HG03135 (cell line): ENCODE results near the gene TAB2.

Experiments used
- ATAC-seq: cut with Tn5 transposase; IDR thresholded peaks from one replicate; pipeline ENCODE4 v1.9.1; 2021; ENCODE audit warnings: mild to moderate bottlenecking, moderate library complexity; ENCODE audit not compliant: unreplicated experiment

Gene TAB2

GRCh38 chr6:149317644-149318571, at the start of gene TAB2:
TAB2 (plus strand) TSS chr6:149317712; CDS start chr6:149369998, 52,286 bp downstream.
- ATAC-seq = peak; percentile 36

- ATAC-seq = no peak
These were observed 49.4 kb upstream of the TAB2 start for GRCh38 chr6:149268146-149268545.

GRCh38 chr6:149268768-149269167, 48.7 kb upstream of the TAB2 start:
- no peak for ATAC-seq

GRCh38 chr6:149270616-149271015, 46.9 kb upstream of the TAB2 start:
- no peak for ATAC-seq

GRCh38 chr6:149271348-149272340, 45.9 kb upstream of the TAB2 start:
- ATAC-seq = peak; percentile 64

- ATAC-seq = no peak
These were observed 44.2 kb upstream of the TAB2 start for GRCh38 chr6:149273318-149273717.

GRCh38 chr6:149275621-149276020, 41.9 kb upstream of the TAB2 start:
- ATAC-seq = no peak

- no peak for ATAC-seq
These were observed 39.9 kb upstream of the TAB2 start for GRCh38 chr6:149277621-149278020.

GRCh38 chr6:149278997-149279396, 38.5 kb upstream of the TAB2 start:
- ATAC-seq = no peak

- ATAC-seq = no peak
These were observed 32.6 kb upstream of the TAB2 start for GRCh38 chr6:149284904-149285303.

GRCh38 chr6:149285626-149286025, 31.9 kb upstream of the TAB2 start:
- no peak for ATAC-seq

GRCh38 chr6:149286905-149287304, 30.6 kb upstream of the TAB2 start:
- ATAC-seq = no peak

GRCh38 chr6:149289192-149289781, 28.2 kb upstream of the TAB2 start:
- no peak for ATAC-seq

- ATAC-seq = no peak
These were observed 27.5 kb upstream of the TAB2 start for GRCh38 chr6:149289966-149290365.

- no peak for ATAC-seq
These were observed 24.3 kb upstream of the TAB2 start for GRCh38 chr6:149293244-149293643.

GRCh38 chr6:149300563-149300962, 16.9 kb upstream of the TAB2 start:
- no peak for ATAC-seq

GRCh38 chr6:149302723-149303122, 14.8 kb upstream of the TAB2 start:
- ATAC-seq = no peak

GRCh38 chr6:149303468-149303867, 14.0 kb upstream of the TAB2 start:
- no peak for ATAC-seq

GRCh38 chr6:149305372-149305771, 12.1 kb upstream of the TAB2 start:
- ATAC-seq = no peak

- no peak for ATAC-seq
These were observed 10.5 kb upstream of the TAB2 start for GRCh38 chr6:149306967-149307366.

- no peak for ATAC-seq
These were observed 6.2 kb upstream of the TAB2 start for GRCh38 chr6:149311293-149311692.
